HepG2 (cell line): Measurements from ENCODE around the gene MTUS2. TPM values are rescaled to one million over a fixed set of nuclear protein-coding genes. Genes with fewer than 3 reads are reported as not detected.

Experiments used
- ATAC-seq: fragments of 200-7000 bp; cut with Tn5 transposase; 3 replicates; pipeline ENCODE4 v1.9.1; 2020; ENCODE audit warnings: mild to moderate bottlenecking, moderate library complexity
- BruUV-seq: library from RNA; stranded (reverse); fragments of 400-500 nt; replicated peaks from 2 replicates; lab custom pipeline; 2021; lab: Mats Ljungman, UMichigan
- CTCF ChIA-PET: fragments of 300-600 bp; formaldehyde crosslinking; extraction: SDS; loops from one replicate; lab custom pipeline; 2021; ENCODE audit warnings: low total read pairs, inconsistent platforms, low intra/inter-chr PET ratio; lab: Yijun Ruan, JAX
- POLR2A ChIA-PET: fragments of 350-600 bp; sonication (Branson Sonifier 250); formaldehyde crosslinking; loops from one replicate; lab custom pipeline; 2020; ENCODE audit warnings: antibody characterized with exemption, inconsistent platforms; lab: Yijun Ruan, JAX
- DNase-seq: peaks from one replicate; pipeline ENCODE4 v3.0.0-alpha.2; 2015; ENCODE audit warnings: low spot score
- FAIRE-seq: peaks from 3 replicates; lab custom pipeline; 2011; peaks lifted over from hg19 to GRCh38; lab: Jason Lieb, UNC
- H2AFZ ChIP-seq: one replicate; pipeline ENCODE4 v1.6.1; 2011; ENCODE audit warnings: low read length, inconsistent platforms
- H3K27ac ChIP-seq: fragments of 300-600 bp; 3 replicates; pipeline ENCODE4 v1.8.0; 2011; ENCODE audit warnings: mixed run types, mild to moderate bottlenecking, mixed read lengths, low read length, inconsistent platforms; ENCODE audit not compliant: insufficient read depth; ENCODE audit errors: extremely low read length
- H3K27me3 ChIP-seq, 2 experiments: fragments of 200-600 bp in 1 of 2; 2 replicates in 1 of 2; 3 replicates in 1 of 2; pipeline versions ENCODE4 v1.6.0 to v1.8.0; 2011; ENCODE audit warnings: low read length in 2 of 2, mild to moderate bottlenecking in 2 of 2, moderate library complexity in 2 of 2, inconsistent platforms in 1 of 2; ENCODE audit not compliant: insufficient read depth in 2 of 2, control insufficient read depth in 1 of 2
- H3K36me3 ChIP-seq, 2 experiments: fragments of 200-600 bp in 1 of 2; replicated peaks in 1 of 2; 2 replicates in 1 of 2; 3 replicates in 1 of 2; pipeline versions ENCODE4 v1.5.1 to v1.8.0; 2011; ENCODE audit warnings: low read length in 2 of 2, inconsistent platforms in 1 of 2; ENCODE audit not compliant: insufficient read depth in 2 of 2, control insufficient read depth in 1 of 2
- H3K4me1 ChIP-seq: 2 replicates; pipeline ENCODE4 v1.5.1; 2012; ENCODE audit warnings: low read length, inconsistent platforms; ENCODE audit not compliant: insufficient read depth
- H3K4me2 ChIP-seq: 2 replicates; pipeline ENCODE4 v1.6.0; 2011; ENCODE audit warnings: low read depth, low read length, inconsistent platforms
- H3K4me3 ChIP-seq, 3 experiments: fragments of 200-600 bp in 1 of 3; sonication (generic), shearing (Covaris generic) in 1 of 3; replicated peaks in 1 of 3; 2 replicates each; pipeline ENCODE4 v1.5.1; 2011 to 2016; ENCODE audit warnings: low read length in 3 of 3, inconsistent platforms in 2 of 3, low read depth in 2 of 3, mild to moderate bottlenecking in 2 of 3, control low read depth in 1 of 3, mixed read lengths in 1 of 3; ENCODE audit not compliant: insufficient read depth in 1 of 3
- H3K79me2 ChIP-seq: one replicate; pipeline ENCODE4 v1.6.1; 2011; ENCODE audit warnings: low read length, inconsistent platforms; ENCODE audit not compliant: insufficient read depth
- H3K9ac ChIP-seq: 2 replicates; pipeline ENCODE4 v1.6.0; 2011; ENCODE audit warnings: mild to moderate bottlenecking, low read depth, low read length, inconsistent platforms; ENCODE audit not compliant: insufficient read depth
- H3K9me3 ChIP-seq: 2 replicates; pipeline ENCODE4 v1.5.1; 2012; ENCODE audit warnings: mild to moderate bottlenecking, low read length
- H4K20me1 ChIP-seq: 2 replicates; pipeline ENCODE4 v1.6.0; 2011; ENCODE audit warnings: inconsistent platforms, mild to moderate bottlenecking, low read length, moderate library complexity; ENCODE audit not compliant: insufficient read depth
- BHLHE40 ChIP-seq: IDR thresholded peaks from 2 replicates; pipeline ENCODE4 v1.6.1; 2011; ENCODE audit warnings: low read length, improper control_type of control experiment
- ERF ChIP-seq: IDR thresholded peaks from 2 replicates; pipeline ENCODE4 v1.6.1; 2018; ENCODE audit warnings: missing biosample characterization, missing genetic modification reagents
- HES4 ChIP-seq: sonication (generic); formaldehyde crosslinking; IDR thresholded peaks from 2 replicates; pipeline ENCODE4 v1.9.0; 2021; ENCODE audit warnings: mild to moderate bottlenecking, missing genetic modification reagents, borderline replicate concordance
- MAFF ChIP-seq: IDR thresholded peaks from 2 replicates; pipeline ENCODE4 v1.6.1; 2011; ENCODE audit warnings: low read depth, low read length, improper control_type of control experiment
- MAFK ChIP-seq, 2 experiments: IDR thresholded peaks in 1 of 2; conservative IDR thresholded peaks in 1 of 2; 2 replicates each; pipeline ENCODE4 v1.6.1; 2011; ENCODE audit warnings: improper control_type of control experiment in 2 of 2, low read length in 2 of 2
- ZNF780A ChIP-seq: sonication (generic); formaldehyde crosslinking; IDR thresholded peaks from 2 replicates; pipeline ENCODE4 v1.8.0; 2022; ENCODE audit warnings: mild to moderate bottlenecking, missing genetic modification reagents, moderate library complexity
- WGBS: methylation state at CpG from one replicate; pipeline ENCODE4 v1.1.6; 2017; ENCODE audit warnings: low lambda C conversion rate; 5-methylcytosine and 5-hydroxymethylcytosine counted together
- in situ Hi-C: cut with HindIII; loops from 2 replicates; pipeline ENCODE4 v1.10.0; 2017; ENCODE audit warnings: low pct_unique_long_range_greater_than_20kb; ENCODE audit not compliant: extremely low pct_ligation_motif_present
- intact Hi-C: fragments of 100-400 bp; cut with micrococcal nuclease; formaldehyde crosslinking; loops from one replicate; pipeline ENCODE4 v1.10.0; 2022; ENCODE audit not compliant: unreplicated experiment
- polyA plus RNA-seq, 8 experiments: library from polyadenylated mRNA; depleted of rRNA in 3 of 8; stranded (reverse) in 7 of 8; unstranded in 1 of 8; fragments of >200 nt; fragmentation: Illumina TruSeq in 4 of 8; extraction: Trizol in 4 of 8; gene quantifications; 2 replicates each; pipeline versions ENCODE4 v1.2.1 to v1.2.3, GENCODE V29; 2011 to 2016; ENCODE audit warnings: low read depth in 4 of 8, missing spikeins in 1 of 8, mixed read lengths in 1 of 8; ENCODE audit not compliant: insufficient read depth in 1 of 8
- total RNA-seq, 5 experiments: library from RNA; depleted of rRNA; stranded (reverse); fragments of >200 nt; fragmentation: Illumina TruSeq; extraction: Trizol; gene quantifications; 2 replicates each; pipeline ENCODE4 v1.2.3, GENCODE V29; 2016; ENCODE audit warnings: low read depth in 1 of 5
- TF ChIP-seq, protein P1 (sequence below): sonication (generic); formaldehyde crosslinking; IDR thresholded peaks from 2 replicates; pipeline ENCODE4 v1.4.0; 2020; ENCODE audit warnings: mild to moderate bottlenecking, missing genetic modification reagents
- TF ChIP-seq, protein P2 (sequence below): sonication (generic); formaldehyde crosslinking; IDR thresholded peaks from 2 replicates; pipeline ENCODE4 v1.8.0; 2022; ENCODE audit warnings: mild to moderate bottlenecking, missing genetic modification reagents, borderline replicate concordance

The MTUS2 gene
- total and polyA plus RNA-seq, 2 of the 13 experiments (the other 11 are each of a cell fraction or from before 2014, with no cell fraction given) = not detected

DNA sequence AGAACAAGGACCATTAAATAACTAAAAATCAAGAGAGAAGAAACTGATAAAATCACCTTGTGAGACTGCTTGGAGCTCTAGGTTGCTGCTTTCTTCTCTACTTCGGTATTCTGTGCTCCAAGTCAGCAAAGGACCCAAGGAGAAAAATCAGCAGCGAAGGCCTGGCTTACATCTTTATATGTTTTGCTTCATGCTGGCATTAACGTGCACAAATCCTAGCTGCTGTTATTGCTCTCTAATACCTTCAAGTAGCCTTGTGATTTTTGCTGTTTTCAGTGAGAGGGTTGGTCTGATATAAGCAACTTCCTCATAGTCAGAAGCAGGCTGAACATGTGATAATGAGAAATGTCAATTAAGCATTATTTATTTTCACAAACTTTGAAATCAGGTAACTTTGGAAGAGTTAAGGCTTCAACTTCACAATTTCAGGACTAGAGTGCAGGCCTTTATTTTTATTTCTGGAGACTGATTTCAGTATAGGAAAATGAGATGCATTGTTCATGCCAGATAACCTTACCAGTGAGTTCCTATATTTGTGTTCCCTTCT, 410.2 kb downstream of the MTUS2 start:
- Histone ChIP-seq H3K4me2 (no peak overlapping the region), H4K20me1 (no peaks in the 10 kb centered on the region), H3K9me3 (peaks cover 34% of the 10 kb centered on the region), H3K27ac (no peak overlapping the region), H3K27me3 (no peaks in the 10 kb centered on the region), H3K79me2 (no peaks in the 10 kb centered on the region), H3K4me3 (no peak overlapping the region), H2AFZ (no peak overlapping the region), H3K4me1 (no peaks in the 10 kb centered on the region), H3K36me3 (no peaks in the 10 kb centered on the region), H3K9ac (no peak overlapping the region)
- TF ChIP-seq, protein P1, sequence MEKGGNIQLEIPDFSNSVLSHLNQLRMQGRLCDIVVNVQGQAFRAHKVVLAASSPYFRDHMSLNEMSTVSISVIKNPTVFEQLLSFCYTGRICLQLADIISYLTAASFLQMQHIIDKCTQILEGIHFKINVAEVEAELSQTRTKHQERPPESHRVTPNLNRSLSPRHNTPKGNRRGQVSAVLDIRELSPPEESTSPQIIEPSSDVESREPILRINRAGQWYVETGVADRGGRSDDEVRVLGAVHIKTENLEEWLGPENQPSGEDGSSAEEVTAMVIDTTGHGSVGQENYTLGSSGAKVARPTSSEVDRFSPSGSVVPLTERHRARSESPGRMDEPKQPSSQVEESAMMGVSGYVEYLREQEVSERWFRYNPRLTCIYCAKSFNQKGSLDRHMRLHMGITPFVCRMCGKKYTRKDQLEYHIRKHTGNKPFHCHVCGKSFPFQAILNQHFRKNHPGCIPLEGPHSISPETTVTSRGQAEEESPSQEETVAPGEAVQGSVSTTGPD (CRISPR knock-in tag) = no peak
- peak; percentile 55 for TF ChIP-seq MAFF
- TF ChIP-seq MAFK (conservative IDR thresholded peaks at IDR 0.05 in 1 of 2, IDR thresholded peaks at IDR 0.05 in 1 of 2; ENCODE audit: low read length in 2 of 2) = peak; percentile 58 to 68
- ATAC-seq = no peak
- no TSS peak for BruUV-seq
- DNase-seq = no peak
- in situ Hi-C loops = no loop called here
- CTCF ChIA-PET = no interaction called here
- POLR2A ChIA-PET = no interaction called here
- no peak for FAIRE-seq
- WGBS = 2% methylated on average over 3 of the region's 3 CpGs
- intact Hi-C loops = no loop called here

DNA sequence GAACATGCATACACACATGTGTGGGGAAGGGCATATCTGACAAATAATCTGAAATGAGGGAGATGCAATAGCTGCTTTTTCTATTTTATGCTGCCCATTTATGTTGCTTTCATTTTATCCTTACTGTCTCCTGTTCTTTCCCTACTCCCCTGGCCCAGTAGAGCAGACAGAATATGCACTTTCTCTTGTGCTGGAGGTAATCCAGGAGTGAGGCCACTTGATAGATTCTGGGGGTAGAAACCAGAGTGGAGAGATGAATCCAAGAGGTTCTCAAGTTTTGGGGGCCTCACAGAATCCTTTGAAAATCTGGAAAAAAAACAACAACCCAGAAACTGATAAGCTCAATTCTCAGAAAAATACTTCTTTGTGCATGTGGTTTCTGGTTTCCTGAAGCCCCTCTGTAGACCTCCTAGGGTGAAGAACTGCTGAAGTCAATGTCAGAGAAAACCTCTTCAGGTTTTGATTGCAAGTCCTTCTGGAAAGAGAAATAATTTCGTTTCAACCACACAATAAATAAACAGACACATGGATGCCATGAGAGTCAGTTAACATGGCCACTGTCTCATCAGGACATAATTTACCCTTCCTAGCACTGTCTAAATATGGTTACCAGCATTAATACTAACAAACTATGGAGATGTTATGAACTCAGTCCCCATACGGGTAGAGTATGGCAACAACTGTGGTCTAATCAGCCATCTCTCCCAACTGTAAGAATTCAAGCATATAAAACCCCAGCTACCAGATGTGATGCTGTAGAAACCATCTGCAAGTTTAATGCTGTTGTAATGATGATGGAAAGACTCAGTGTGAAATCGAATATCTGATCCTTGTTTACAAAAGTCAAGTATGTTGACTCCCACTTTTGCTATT, 419.8 kb downstream of the MTUS2 start:
- Histone ChIP-seq H3K9me3 (peaks cover 61% of the 10 kb centered on the region), H3K9ac (no peak overlapping the region), H3K4me3 (no peak overlapping the region), H3K27me3 (no peaks in the 10 kb centered on the region), H3K4me1 (no peaks in the 10 kb centered on the region), H3K36me3 (no peaks in the 10 kb centered on the region), H3K27ac (no peak overlapping the region), H3K4me2 (no peak overlapping the region), H3K79me2 (no peaks in the 10 kb centered on the region), H2AFZ (no peak overlapping the region), H4K20me1 (no peaks in the 10 kb centered on the region)
- FAIRE-seq (no peak), ATAC-seq (no peak), DNase-seq (no peak)
- POLR2A ChIA-PET = no interaction called here
- intact Hi-C loops (no loop called here), in situ Hi-C loops (no loop called here)
- CTCF ChIA-PET = no interaction called here
- 0% methylated on average over 2 of the region's 3 CpGs for WGBS
- no TSS peak for BruUV-seq
- TF ChIP-seq BHLHE40 (no peak), ERF (no peak), HES4 (CRISPR knock-in tag) (no peak), ZNF780A (CRISPR knock-in tag) (no peak)
- TF ChIP-seq, protein P2, sequence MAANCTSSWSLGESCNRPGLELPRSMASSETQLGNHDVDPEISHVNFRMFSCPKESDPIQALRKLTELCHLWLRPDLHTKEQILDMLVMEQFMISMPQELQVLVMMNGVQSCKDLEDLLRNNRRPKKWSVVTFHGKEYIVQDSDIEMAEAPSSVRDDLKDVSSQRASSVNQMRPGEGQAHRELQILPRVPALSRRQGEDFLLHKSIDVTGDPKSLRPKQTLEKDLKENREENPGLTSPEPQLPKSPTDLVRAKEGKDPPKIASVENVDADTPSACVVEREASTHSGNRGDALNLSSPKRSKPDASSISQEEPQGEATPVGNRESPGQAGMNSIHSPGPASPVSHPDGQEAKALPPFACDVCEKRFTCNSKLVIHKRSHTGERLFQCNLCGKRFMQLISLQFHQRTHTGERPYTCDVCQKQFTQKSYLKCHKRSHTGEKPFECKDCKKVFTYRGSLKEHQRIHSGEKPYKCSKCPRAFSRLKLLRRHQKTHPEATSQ (CRISPR knock-in tag) = no peak
